ENCODE measurements around the gene CCNDBP1.

DNA sequence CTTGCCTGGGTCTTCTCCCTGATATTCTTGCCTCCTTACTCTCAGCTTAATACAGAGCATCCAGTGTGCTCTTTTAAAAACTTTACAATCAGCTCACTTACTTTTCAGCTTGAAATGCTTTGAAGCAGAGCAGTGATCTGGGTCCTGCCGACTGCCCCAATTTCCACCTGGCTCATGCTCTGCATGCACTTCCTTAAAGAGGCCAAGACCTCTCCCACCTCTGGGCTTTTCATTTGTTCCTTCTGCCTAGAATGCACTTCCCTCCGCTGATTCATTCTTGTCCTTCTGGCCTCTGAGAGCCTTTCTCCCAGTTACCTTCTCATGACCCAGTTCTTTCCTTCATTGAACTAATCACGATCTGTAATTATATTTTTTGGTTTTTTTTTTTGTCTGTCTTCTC, 1.9 kb upstream of the CCNDBP1 start:
- no peak for TF ChIP-seq SUZ12 (IDR thresholded peaks at IDR 0.05; ENCODE audit: extremely low read depth, insufficient read depth, insufficient read length)
- TF ChIP-seq YY1 (IDR thresholded peaks at IDR 0.05; ENCODE audit: insufficient read depth, insufficient read length) = no peak
